ENCODE measurements around the gene VPS13C. TPM values are rescaled to one million over a fixed set of nuclear protein-coding genes. Genes with fewer than 3 reads are reported as not detected.

VPS13C gene
- total and polyA plus RNA-seq, 8 donors, result 8.8 to 49.6 (median 27.9) TPM

GRCh38 chr15:61857169-61857829, 202.9 kb downstream of the VPS13C start:
- Histone ChIP-seq H3K9me3 (no peaks in the 10 kb centered on the region), H3K4me3 (no peak overlapping the region), H3K27ac (no peak overlapping the region), H3K4me1 (no peaks in the 10 kb centered on the region), H3K27me3 (no peaks in the 10 kb centered on the region), H3K36me3 (no peaks in the 10 kb centered on the region)
- TF ChIP-seq CTCF (IDR thresholded peaks at IDR 0.05), result no peak
- intact Hi-C loops (cut with DNase I), result no loop called here
- DNase-seq (no peak), ATAC-seq (peak in 2 of 4 donors; percentile 51 to 55), FAIRE-seq (no peak)
- WGBS, 2 donors, result 88 to 89% methylated on average over 8 of the region's 8 CpGs

- intact Hi-C loops (cut with DNase I), result no loop called here
- 85 to 93% methylated on average over 1 of the region's 1 CpG for WGBS, 2 donors
- H3K9me3 ChIP-seq, result no peaks in the 10 kb centered on the region
- H3K4me1 ChIP-seq, result no peaks in the 10 kb centered on the region
- H3K27me3 ChIP-seq, result no peaks in the 10 kb centered on the region
- TF ChIP-seq CTCF (IDR thresholded peaks at IDR 0.05), result no peak
- ATAC-seq (no peak), FAIRE-seq (no peak), DNase-seq (no peak)
- H3K27ac ChIP-seq, result no peak overlapping the region
- no peak overlapping the region for H3K4me3 ChIP-seq
- H3K36me3 ChIP-seq, result no peaks in the 10 kb centered on the region
These were observed 204.0 kb downstream of the VPS13C start for GRCh38 chr15:61856295-61856694.

GRCh38 chr15:61853195-61853594, 207.1 kb downstream of the VPS13C start:
- intact Hi-C loops (cut with DNase I), result no loop called here
- FAIRE-seq (no peak), DNase-seq (no peak), ATAC-seq (no peak)
- H3K4me1 ChIP-seq, result no peaks in the 10 kb centered on the region
- H3K36me3 ChIP-seq, result no peaks in the 10 kb centered on the region
- no peaks in the 10 kb centered on the region for H3K27me3 ChIP-seq
- no peak overlapping the region for H3K27ac ChIP-seq
- 93 to 98% methylated on average over 1 of the region's 1 CpG for WGBS, 2 donors
- no peak for TF ChIP-seq CTCF (IDR thresholded peaks at IDR 0.05)
- H3K9me3 ChIP-seq, result no peaks in the 10 kb centered on the region
- no peak overlapping the region for H3K4me3 ChIP-seq

DNA sequence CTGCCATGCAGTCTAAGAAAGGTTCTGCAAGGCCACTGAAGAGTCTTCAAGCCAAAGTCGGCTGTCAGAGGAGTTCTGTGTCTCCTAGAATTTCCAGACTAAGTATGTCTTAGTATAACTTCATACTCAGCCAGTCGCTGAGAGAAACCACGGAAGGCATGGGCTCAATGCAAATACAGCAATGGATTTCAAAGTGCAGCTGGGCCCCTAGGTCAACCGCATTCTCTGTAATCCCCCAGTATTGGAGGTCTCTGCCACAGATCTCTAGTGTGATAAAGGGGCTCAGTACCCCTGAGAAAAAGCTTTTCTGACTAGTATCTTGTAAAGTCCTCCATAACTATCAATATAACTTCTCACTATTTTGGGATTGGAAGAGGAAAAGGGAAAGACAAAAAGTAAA, 208.3 kb downstream of the VPS13C start:
- Histone ChIP-seq H3K9me3 (no peaks in the 10 kb centered on the region), H3K27ac (no peak overlapping the region), H3K4me3 (no peak overlapping the region), H3K27me3 (no peaks in the 10 kb centered on the region), H3K4me1 (no peaks in the 10 kb centered on the region), H3K36me3 (no peaks in the 10 kb centered on the region)
- DNase-seq (no peak), ATAC-seq (no peak), FAIRE-seq (no peak)
- TF ChIP-seq CTCF (IDR thresholded peaks at IDR 0.05), result no peak
- 91 to 92% methylated on average over 4 of the region's 4 CpGs for WGBS, 2 donors
- intact Hi-C loops (cut with DNase I), result no loop called here

GRCh38 chr15:61849447-61849846, 210.8 kb downstream of the VPS13C start:
- Histone ChIP-seq H3K27me3 (no peaks in the 10 kb centered on the region), H3K27ac (no peak overlapping the region), H3K4me3 (no peak overlapping the region), H3K9me3 (no peaks in the 10 kb centered on the region), H3K4me1 (no peaks in the 10 kb centered on the region), H3K36me3 (no peaks in the 10 kb centered on the region)
- no peak for DNase-seq
- no peak for ATAC-seq
- FAIRE-seq, result no peak
- TF ChIP-seq CTCF (IDR thresholded peaks at IDR 0.05), result no peak
- intact Hi-C loops (cut with DNase I), result no loop called here
- 94 to 95% methylated on average over 1 of the region's 1 CpG for WGBS, 2 donors
